ENCODE data around the gene CMKLR1.

Gene CMKLR1

DNA sequence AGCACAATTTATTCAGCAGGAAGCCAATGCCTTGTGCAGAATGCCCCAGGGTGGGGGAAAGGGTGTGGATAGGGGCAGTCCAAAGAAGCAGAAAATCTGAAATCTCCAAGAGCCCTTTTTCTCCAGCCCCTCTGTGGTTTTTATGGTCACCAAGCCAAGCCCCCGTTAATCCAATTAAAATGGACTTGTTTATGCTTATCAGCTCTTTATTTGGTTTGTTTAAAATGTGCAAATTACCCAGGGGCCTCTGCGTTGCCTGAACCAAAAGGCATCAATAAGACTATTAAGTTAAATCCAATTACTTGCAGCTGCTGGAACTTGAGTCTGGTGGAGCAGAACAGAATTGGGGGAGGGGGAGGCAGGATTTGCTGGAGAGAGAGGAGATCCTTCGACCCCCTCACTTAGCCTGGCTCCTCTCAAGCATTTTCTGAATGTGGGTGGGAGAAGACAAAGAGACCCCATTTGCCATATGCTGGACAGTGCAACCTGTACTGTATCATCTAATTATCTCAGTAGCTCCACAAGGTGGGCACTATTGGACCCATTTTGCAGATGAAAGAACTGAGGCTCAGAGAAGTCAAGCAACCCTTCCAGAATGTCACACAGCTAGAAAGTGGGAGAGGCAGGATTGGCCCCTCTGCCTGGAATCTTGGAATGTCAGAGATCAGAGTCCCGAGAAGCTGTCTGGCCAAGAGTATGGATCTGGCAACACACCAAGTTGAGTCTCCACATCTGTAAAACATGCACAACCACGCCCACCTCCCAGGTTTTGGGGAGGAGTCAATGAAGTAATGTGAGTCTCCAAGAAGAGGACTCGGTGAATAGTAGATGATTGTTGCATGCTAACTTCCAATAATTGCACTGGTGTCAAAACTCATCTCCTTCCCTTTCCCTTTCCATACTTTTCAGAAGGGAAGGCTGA, 66.9 kb downstream of the CMKLR1 start:
- Histone ChIP-seq H3K27ac (ENCODE audit: low read length) (no peak overlapping the region), H2AFZ (ENCODE audit: low read length) (no peak overlapping the region), H3K4me1 (ENCODE audit: low read length) (no peaks in the 10 kb centered on the region), H3K9me2 (replicated peaks; ENCODE audit: insufficient read depth, low read length) (no peaks in the 10 kb centered on the region), H3F3A (ENCODE audit: insufficient read depth, low read length) (no peaks in the 10 kb centered on the region), H4K20me1 (ENCODE audit: insufficient read depth, low read length) (no peaks in the 10 kb centered on the region), H3K4me3 (ENCODE audit: low read length) (no peak overlapping the region), H3K79me2 (ENCODE audit: low read length) (no peaks in the 10 kb centered on the region), H3K36me3 (replicated peaks; ENCODE audit: insufficient read depth, low read length) (no peaks in the 10 kb centered on the region), H3K27me3 (replicated peaks; ENCODE audit: insufficient read depth, low read length) (no peaks in the 10 kb centered on the region), H3K9me3 (replicated peaks; ENCODE audit: insufficient read depth, low read length) (no peaks in the 10 kb centered on the region), H3K4me2 (ENCODE audit: low read depth, low read length) (no peak overlapping the region), H3K9ac (ENCODE audit: low read length) (no peak overlapping the region)
- no peak for DNase-seq
- no peak for TF ChIP-seq EZH2phosphoT487 (IDR thresholded peaks at IDR 0.05; ENCODE audit: low read length)
- no peak for TF ChIP-seq EZH2 (optimal IDR thresholded peaks at IDR 0.05; ENCODE audit: low read depth, low read length)
- TF ChIP-seq, protein P1, sequence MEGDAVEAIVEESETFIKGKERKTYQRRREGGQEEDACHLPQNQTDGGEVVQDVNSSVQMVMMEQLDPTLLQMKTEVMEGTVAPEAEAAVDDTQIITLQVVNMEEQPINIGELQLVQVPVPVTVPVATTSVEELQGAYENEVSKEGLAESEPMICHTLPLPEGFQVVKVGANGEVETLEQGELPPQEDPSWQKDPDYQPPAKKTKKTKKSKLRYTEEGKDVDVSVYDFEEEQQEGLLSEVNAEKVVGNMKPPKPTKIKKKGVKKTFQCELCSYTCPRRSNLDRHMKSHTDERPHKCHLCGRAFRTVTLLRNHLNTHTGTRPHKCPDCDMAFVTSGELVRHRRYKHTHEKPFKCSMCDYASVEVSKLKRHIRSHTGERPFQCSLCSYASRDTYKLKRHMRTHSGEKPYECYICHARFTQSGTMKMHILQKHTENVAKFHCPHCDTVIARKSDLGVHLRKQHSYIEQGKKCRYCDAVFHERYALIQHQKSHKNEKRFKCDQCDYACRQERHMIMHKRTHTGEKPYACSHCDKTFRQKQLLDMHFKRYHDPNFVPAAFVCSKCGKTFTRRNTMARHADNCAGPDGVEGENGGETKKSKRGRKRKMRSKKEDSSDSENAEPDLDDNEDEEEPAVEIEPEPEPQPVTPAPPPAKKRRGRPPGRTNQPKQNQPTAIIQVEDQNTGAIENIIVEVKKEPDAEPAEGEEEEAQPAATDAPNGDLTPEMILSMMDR (IDR thresholded peaks at IDR 0.05; ENCODE audit: low read length), result no peak

DNA sequence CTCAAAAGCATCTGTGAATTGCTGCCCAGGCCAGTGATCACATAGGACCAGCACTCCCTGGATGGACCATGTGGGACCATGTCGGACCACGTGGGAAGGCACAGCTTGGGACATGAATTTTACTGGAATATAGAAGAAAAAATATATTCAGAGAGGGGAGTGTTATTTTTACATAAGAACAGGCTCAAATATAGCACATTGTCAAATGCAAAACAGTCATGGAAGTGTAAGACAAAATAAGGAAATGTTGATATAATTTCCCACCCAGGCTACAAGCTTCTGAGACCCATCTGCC, 68.3 kb downstream of the CMKLR1 start:
- no peak overlapping the region for H3K27ac ChIP-seq (ENCODE audit: low read length)
- TF ChIP-seq, protein P1 (IDR thresholded peaks at IDR 0.05; ENCODE audit: low read length), result no peak
- TF ChIP-seq EZH2phosphoT487 (IDR thresholded peaks at IDR 0.05; ENCODE audit: low read length) (no peak), EZH2 (optimal IDR thresholded peaks at IDR 0.05; ENCODE audit: low read depth, low read length) (no peak)
- H3K9me3 ChIP-seq (replicated peaks; ENCODE audit: insufficient read depth, low read length), result no peaks in the 10 kb centered on the region
- no peaks in the 10 kb centered on the region for H3K9me2 ChIP-seq (replicated peaks; ENCODE audit: insufficient read depth, low read length)
- H3K4me2 ChIP-seq (ENCODE audit: low read depth, low read length), result no peak overlapping the region
- H3K9ac ChIP-seq (ENCODE audit: low read length), result no peak overlapping the region
- no peaks in the 10 kb centered on the region for H3K79me2 ChIP-seq (ENCODE audit: low read length)
- H4K20me1 ChIP-seq (ENCODE audit: insufficient read depth, low read length), result no peaks in the 10 kb centered on the region
- no peaks in the 10 kb centered on the region for H3K27me3 ChIP-seq (replicated peaks; ENCODE audit: insufficient read depth, low read length)
- no peak overlapping the region for H3K4me3 ChIP-seq (ENCODE audit: low read length)
- no peaks in the 10 kb centered on the region for H3F3A ChIP-seq (ENCODE audit: insufficient read depth, low read length)
- no peaks in the 10 kb centered on the region for H3K4me1 ChIP-seq (ENCODE audit: low read length)
- DNase-seq, result no peak
- no peaks in the 10 kb centered on the region for H3K36me3 ChIP-seq (replicated peaks; ENCODE audit: insufficient read depth, low read length)
- H2AFZ ChIP-seq (ENCODE audit: low read length), result no peak overlapping the region

GRCh38 chr12:108270035-108270848, 68.9 kb downstream of the CMKLR1 start:
- no peaks in the 10 kb centered on the region for H4K20me1 ChIP-seq (ENCODE audit: insufficient read depth, low read length)
- H3K9me2 ChIP-seq (replicated peaks; ENCODE audit: insufficient read depth, low read length), result no peaks in the 10 kb centered on the region
- no peak overlapping the region for H3K4me2 ChIP-seq (ENCODE audit: low read depth, low read length)
- no peak overlapping the region for H2AFZ ChIP-seq (ENCODE audit: low read length)
- H3K9ac ChIP-seq (ENCODE audit: low read length), result no peak overlapping the region
- no peak overlapping the region for H3K4me3 ChIP-seq (ENCODE audit: low read length)
- TF ChIP-seq EZH2 (optimal IDR thresholded peaks at IDR 0.05; ENCODE audit: low read depth, low read length) (no peak), EZH2phosphoT487 (IDR thresholded peaks at IDR 0.05; ENCODE audit: low read length) (no peak)
- TF ChIP-seq, protein P1 (IDR thresholded peaks at IDR 0.05; ENCODE audit: low read length), result no peak
- no peaks in the 10 kb centered on the region for H3K79me2 ChIP-seq (ENCODE audit: low read length)
- H3K36me3 ChIP-seq (replicated peaks; ENCODE audit: insufficient read depth, low read length), result no peaks in the 10 kb centered on the region
- H3K27ac ChIP-seq (ENCODE audit: low read length), result no peak overlapping the region
- no peak for DNase-seq
- H3K27me3 ChIP-seq (replicated peaks; ENCODE audit: insufficient read depth, low read length), result no peaks in the 10 kb centered on the region
- H3F3A ChIP-seq (ENCODE audit: insufficient read depth, low read length), result no peaks in the 10 kb centered on the region
- no peaks in the 10 kb centered on the region for H3K9me3 ChIP-seq (replicated peaks; ENCODE audit: insufficient read depth, low read length)
- no peaks in the 10 kb centered on the region for H3K4me1 ChIP-seq (ENCODE audit: low read length)

Measured in MM.1S (cell line).